Esophagus squamous epithelium (tissue), 4 donors: ENCODE data around the gene ARHGEF40.

Experiments
- POLR2A ChIP-seq, 4 donors: fragments of 450-650 bp; IDR thresholded peaks; one replicate each; pipeline ENCODE4 v1.6.1; 2017; ENCODE audit warnings: antibody characterized with exemption in 4 of 4, mild to moderate bottlenecking in 4 of 4, moderate library complexity in 3 of 4
- TF ChIP-seq, protein P1 (sequence below), 6 experiments: fragments of 450-650 bp in 4 of 6; fragments of 200-600 bp in 2 of 6; sonication (generic) in 2 of 6; IDR thresholded peaks; one replicate each; pipeline ENCODE4 v1.5.1; 2016 to 2019; ENCODE audit warnings: antibody characterized with exemption in 6 of 6, mild to moderate bottlenecking in 4 of 6, moderate library complexity in 4 of 6

DNA sequence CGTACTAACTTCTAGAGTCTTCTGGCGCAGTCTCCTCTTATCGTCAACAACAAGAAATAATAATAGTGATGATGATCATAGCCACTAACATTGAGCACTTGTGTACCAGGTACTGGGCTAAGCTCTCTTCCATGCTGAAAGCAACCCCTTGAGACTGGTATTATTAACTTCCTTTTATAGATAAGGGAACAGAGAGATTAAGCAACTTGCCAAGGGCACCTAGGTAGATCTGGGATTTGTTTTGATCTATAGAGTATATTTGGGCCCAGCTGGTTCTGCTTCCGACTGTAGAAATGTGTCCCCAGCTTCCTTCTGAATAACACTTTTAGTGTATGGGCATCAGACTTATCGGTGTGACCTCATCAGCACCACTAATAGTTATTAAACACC, 29.5 kb downstream of the ARHGEF40 start:
- TF ChIP-seq, protein P1, sequence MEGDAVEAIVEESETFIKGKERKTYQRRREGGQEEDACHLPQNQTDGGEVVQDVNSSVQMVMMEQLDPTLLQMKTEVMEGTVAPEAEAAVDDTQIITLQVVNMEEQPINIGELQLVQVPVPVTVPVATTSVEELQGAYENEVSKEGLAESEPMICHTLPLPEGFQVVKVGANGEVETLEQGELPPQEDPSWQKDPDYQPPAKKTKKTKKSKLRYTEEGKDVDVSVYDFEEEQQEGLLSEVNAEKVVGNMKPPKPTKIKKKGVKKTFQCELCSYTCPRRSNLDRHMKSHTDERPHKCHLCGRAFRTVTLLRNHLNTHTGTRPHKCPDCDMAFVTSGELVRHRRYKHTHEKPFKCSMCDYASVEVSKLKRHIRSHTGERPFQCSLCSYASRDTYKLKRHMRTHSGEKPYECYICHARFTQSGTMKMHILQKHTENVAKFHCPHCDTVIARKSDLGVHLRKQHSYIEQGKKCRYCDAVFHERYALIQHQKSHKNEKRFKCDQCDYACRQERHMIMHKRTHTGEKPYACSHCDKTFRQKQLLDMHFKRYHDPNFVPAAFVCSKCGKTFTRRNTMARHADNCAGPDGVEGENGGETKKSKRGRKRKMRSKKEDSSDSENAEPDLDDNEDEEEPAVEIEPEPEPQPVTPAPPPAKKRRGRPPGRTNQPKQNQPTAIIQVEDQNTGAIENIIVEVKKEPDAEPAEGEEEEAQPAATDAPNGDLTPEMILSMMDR (IDR thresholded peaks at IDR 0.05): no peak
- no peak for TF ChIP-seq POLR2A (IDR thresholded peaks at IDR 0.05)
